ENCODE results near the gene GYPC.

Gene GYPC

GRCh38 chr2:126655500-126656430, at the start of gene GYPC:
Gene GYPC, plus strand, starts transcription at chr2:126656158. Its CDS starts 106 bp downstream, at chr2:126656264.
- peak; percentile 74 for DNase-seq (ENCODE audit: extremely low read depth, insufficient read length)
- Histone ChIP-seq H3K4me3 (replicated peaks; ENCODE audit: low read depth, low read length) (peak within 1 kb of the TSS; percentile 70), H3K36me3 (ENCODE audit: control insufficient read depth, insufficient read depth, low read length) (peaks cover 2% of the 10 kb centered on the region), H3K27me3 (replicated peaks; ENCODE audit: control insufficient read depth, insufficient read depth, low read length) (no peaks in the 10 kb centered on the region)
- TF ChIP-seq CTCF (IDR thresholded peaks at IDR 0.05; ENCODE audit: insufficient read depth, low read length, poor library complexity, severe bottlenecking), result no peak

- no peaks in the 10 kb centered on the region for H3K27me3 ChIP-seq (replicated peaks; ENCODE audit: control insufficient read depth, insufficient read depth, low read length)
- H3K36me3 ChIP-seq (ENCODE audit: control insufficient read depth, insufficient read depth, low read length), result no peaks in the 10 kb centered on the region
- H3K4me3 ChIP-seq (replicated peaks; ENCODE audit: low read depth, low read length), result no peak overlapping the region
- TF ChIP-seq CTCF (IDR thresholded peaks at IDR 0.05; ENCODE audit: insufficient read depth, low read length, poor library complexity, severe bottlenecking), result no peak
- DNase-seq (ENCODE audit: extremely low read depth, insufficient read length), result no peak
These were observed 41.3 kb upstream of the GYPC start for GRCh38 chr2:126614524-126615227.

GRCh38 chr2:126616606-126617069, 39.3 kb upstream of the GYPC start:
- Histone ChIP-seq H3K27me3 (replicated peaks; ENCODE audit: control insufficient read depth, insufficient read depth, low read length) (no peaks in the 10 kb centered on the region), H3K4me3 (replicated peaks; ENCODE audit: low read depth, low read length) (no peak overlapping the region), H3K36me3 (ENCODE audit: control insufficient read depth, insufficient read depth, low read length) (no peaks in the 10 kb centered on the region)
- DNase-seq (ENCODE audit: extremely low read depth, insufficient read length), result peak; percentile 16
- TF ChIP-seq CTCF (IDR thresholded peaks at IDR 0.05; ENCODE audit: insufficient read depth, low read length, poor library complexity, severe bottlenecking), result no peak

GRCh38 chr2:126620302-126620701, 35.7 kb upstream of the GYPC start:
- no peak for DNase-seq (ENCODE audit: extremely low read depth, insufficient read length)
- TF ChIP-seq CTCF (IDR thresholded peaks at IDR 0.05; ENCODE audit: insufficient read depth, low read length, poor library complexity, severe bottlenecking), result no peak
- Histone ChIP-seq H3K4me3 (replicated peaks; ENCODE audit: low read depth, low read length) (no peak overlapping the region), H3K27me3 (replicated peaks; ENCODE audit: control insufficient read depth, insufficient read depth, low read length) (no peaks in the 10 kb centered on the region), H3K36me3 (ENCODE audit: control insufficient read depth, insufficient read depth, low read length) (no peaks in the 10 kb centered on the region)

GRCh38 chr2:126623000-126623399, 33.0 kb upstream of the GYPC start:
- TF ChIP-seq CTCF (IDR thresholded peaks at IDR 0.05; ENCODE audit: insufficient read depth, low read length, poor library complexity, severe bottlenecking), result no peak
- Histone ChIP-seq H3K36me3 (ENCODE audit: control insufficient read depth, insufficient read depth, low read length) (no peaks in the 10 kb centered on the region), H3K27me3 (replicated peaks; ENCODE audit: control insufficient read depth, insufficient read depth, low read length) (no peaks in the 10 kb centered on the region), H3K4me3 (replicated peaks; ENCODE audit: low read depth, low read length) (no peak overlapping the region)
- no peak for DNase-seq (ENCODE audit: extremely low read depth, insufficient read length)

All from GM06990 (cell line).